Fibroblast of skin of right biceps (primary cell): ENCODE results near the gene MYBBP1A.

Experiments
- DNase-seq: peaks from one replicate; pipeline ENCODE4 v3.0.0-alpha.2; 2013

Gene MYBBP1A

GRCh38 chr17:4515501-4515900 is 39.7 kb downstream of the MYBBP1A start:
- no peak for DNase-seq

GRCh38 chr17:4514779-4515178 is 40.4 kb downstream of the MYBBP1A start:
- DNase-seq: no peak

DNA sequence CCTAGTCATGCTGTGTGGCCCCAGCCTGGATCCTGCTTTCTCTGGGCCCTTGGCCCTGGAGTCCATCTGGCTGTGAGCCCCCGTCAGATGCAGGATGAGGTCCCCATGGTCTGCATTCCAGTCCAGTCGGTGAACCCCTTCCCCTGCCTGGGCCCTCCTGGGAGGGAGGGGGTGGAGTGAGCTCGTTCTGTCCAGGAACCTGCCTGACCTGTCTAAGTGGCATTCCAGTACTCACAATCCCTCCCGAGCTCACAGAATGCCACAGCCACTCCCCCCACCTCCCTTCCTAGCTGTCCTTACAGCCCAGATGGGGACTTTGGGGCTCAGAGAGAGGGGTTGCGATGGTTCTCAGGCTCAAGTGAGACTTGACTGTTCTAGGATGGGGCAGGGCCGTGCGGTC is 41.0 kb downstream of the MYBBP1A start:
- DNase-seq: no peak

- DNase-seq: no peak
Measured at GRCh38 chr17:4513113-4514032, 41.8 kb downstream of the MYBBP1A start.

DNA sequence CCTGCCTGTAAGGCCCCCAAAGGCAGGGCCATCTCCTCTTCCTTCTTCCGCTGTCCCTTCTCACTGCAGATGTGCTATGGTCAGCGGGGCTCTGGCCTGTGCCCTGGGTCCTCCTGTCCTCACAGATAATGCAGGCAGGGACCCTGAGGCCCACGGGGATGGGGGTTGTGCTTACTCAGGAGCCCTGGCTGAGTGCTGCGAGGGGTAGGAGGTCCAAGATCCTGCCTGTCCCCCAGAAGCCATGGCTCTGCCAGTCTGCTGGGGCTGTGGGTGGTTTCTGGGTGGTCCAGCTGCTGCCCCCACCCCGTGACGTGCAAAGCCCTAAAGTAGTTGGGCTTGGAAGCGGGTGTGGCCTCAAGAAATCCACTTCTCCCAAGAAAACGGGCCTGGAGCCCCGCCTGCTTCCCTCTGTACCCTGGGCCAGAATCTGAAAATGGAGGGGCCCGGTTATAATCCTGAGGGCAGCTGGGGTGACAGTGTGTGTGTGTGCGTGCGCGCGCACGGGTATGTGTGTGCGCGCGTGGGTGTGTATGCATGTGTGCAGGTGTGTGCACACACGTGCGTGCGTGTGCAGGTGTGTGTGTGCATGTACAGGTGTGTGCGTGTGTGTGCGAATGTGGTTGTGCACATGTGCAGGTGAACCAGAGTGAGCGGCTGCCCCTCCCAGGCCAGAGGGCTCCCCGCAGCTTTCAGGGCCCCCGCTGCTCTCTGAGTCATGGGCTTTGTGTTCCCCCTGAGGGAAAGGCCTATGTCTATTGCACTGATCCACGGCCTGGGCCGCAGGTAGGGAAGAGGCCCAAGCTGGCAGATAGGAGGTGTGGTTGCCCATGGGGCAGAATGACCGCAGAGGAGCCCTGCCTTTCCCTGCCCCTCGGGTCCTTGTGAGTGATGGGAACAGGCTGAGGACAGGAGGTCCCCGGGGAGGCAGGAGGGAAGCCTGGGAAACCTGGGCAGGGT is 42.8 kb downstream of the MYBBP1A start:
- DNase-seq: no peak

GRCh38 chr17:4511199-4511932 is 43.8 kb downstream of the MYBBP1A start:
- no peak for DNase-seq

DNA sequence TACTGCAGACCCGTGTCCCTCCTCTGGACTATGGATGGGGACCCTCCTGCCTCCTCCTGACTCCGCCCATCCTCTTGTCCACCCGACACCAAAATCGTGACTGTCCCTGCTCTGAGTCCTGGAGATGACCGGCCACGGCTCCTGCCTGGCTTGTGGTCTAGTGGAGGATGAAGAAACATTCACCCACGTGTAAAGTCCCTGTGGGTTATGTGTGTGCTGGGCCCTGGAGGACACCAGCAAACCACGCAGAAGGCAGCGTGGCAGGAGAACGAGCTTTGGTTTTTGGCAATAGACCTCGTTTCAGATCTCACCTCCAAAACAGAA is 44.6 kb downstream of the MYBBP1A start:
- no peak for DNase-seq

- DNase-seq: no peak
Measured at GRCh38 chr17:4509923-4510617, 45.1 kb downstream of the MYBBP1A start.

- no peak for DNase-seq
Measured at GRCh38 chr17:4509401-4509800, 45.8 kb downstream of the MYBBP1A start.

GRCh38 chr17:4508207-4508606 is 47.0 kb downstream of the MYBBP1A start:
- DNase-seq: no peak

- no peak for DNase-seq
Measured at GRCh38 chr17:4507361-4508111, 47.6 kb downstream of the MYBBP1A start.

GRCh38 chr17:4506892-4507291 is 48.3 kb downstream of the MYBBP1A start:
- no peak for DNase-seq

DNA sequence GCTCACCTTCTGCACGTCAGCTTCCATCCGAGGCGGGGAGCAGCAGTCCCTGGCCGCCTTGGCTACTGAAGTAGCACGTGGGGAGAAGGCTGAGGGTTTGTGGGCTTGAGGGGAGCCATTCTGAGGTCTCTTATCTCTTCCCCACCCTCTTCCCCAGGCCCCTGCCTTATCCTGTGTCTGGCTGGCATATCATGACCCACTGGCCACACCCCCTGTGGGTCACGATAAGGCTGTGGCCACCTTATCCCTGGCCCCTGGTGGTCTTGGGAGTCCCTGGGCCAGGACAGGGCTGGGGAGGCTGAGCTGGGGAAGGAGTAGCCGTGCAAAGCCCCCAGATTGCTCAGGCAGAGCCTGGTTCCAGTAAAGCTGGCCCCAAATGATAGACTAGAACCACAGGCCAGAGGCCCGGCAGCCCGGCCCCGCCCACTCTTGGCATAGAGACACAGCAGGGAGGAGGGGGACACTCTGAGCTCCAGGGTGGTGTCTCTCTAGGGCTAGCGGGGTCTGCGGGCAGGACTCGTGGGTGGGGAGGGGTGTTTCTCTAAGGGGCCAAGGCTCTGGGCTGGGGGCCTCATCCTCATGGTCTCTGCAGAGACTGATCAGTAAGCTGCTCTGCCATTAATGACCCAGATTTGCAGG is 48.9 kb downstream of the MYBBP1A start:
- no peak for DNase-seq

- no peak for DNase-seq
Measured at GRCh38 chr17:4505187-4505586, 50.0 kb downstream of the MYBBP1A start.

DNA sequence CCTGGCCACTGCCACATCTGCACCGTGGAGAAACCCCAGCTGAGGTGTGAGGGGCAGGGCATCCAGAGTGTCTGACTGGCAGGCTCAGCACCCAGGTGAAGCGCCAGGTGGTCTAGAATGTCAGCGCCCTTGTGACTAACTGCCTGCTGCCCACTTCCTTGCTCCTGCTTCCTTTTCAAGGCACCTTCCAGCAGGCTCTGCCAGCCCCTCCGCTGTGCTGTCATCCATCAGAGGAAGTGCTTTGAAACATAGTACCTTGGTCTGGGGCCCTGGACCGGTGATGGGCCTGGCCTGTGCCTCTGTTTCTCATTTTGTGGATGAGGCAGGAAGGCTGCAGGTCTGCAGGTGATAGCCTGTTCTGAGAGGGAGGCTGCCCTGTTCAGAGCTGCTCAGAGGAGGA is 51.0 kb downstream of the MYBBP1A start:
- no peak for DNase-seq

GRCh38 chr17:4503283-4504025 is 51.7 kb downstream of the MYBBP1A start:
- no peak for DNase-seq

DNA sequence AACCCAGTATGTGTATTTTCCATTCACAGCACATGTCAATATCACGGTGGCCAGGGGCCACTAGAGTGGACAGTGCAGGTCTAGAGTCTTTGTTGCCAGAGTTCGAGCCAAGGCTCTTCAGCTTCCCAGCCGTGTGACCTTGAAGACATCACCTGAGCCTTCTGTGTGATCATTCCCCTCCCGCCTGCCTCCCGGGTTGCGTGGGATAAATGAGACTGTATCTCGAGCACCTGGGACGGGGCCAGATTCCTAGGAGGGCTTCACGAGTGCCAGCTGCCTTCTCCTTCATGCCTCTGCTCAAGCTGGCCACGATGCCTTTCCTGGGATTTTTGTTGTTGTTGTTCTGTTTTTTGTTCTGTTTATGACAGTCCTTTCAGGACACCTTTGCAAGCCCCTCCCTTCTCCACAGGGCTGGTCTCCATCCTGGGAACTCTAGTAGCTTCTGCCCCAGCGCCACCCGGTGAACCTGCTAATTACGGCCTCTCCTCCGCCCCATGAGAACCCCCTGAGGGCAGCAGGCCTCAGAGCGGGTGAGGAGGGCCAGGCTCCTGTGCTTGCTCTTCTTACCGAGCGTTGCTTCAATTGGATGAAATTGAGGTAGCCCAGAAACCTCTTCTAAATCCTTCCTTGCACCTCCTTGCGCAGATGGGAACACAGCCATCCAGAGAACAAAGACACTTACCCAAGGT is 52.6 kb downstream of the MYBBP1A start:
- DNase-seq: no peak

DNA sequence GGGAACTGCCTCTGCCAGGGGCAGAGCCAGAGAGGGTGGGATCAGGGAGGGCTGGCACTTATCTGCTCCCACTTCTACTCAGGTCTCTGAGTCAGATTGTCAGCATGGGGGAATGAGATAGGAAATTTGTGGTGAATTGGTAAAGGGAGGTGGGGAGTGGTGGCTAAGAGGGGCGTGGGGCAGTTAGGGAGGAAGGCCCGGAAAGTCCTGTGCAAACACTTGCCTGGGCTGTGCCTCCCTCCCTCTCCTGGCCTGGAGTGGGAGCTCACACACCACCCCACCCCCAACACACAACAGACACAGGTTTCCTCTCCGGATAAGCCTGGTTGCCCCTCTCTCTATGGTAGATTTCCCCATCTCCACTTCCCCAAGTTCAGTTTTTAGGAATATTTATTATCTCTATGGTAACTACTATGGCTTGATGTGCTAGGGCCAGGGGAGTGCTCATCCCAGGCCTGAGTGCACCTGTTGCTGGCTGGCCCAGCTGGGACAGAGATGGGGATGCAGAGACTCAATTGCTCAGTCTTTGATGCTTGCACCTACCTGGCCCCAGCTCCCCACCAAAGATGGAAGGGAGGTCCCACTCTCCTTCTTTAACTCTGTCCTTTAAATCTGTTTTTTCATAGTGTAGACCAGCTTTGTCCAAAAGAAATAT is 53.8 kb downstream of the MYBBP1A start:
- no peak for DNase-seq

DNA sequence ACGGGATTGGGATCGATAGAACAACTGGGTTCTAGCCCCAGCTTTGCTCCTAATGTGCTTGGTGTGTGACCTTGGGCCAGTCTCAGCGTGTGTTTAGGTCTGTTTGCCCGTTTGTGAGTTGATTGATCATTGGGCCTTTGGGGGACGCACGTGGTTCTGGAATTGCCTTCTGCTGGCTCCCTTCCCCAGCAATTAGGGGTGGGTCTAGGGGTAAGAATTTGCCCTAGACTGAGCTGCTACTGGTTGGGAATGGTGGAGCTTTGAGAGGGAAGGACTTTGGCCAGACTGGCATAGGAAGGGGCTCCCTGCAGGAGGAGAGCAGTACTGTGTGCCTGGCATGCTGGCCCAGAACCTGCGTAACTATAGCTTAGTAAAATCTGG is 55.0 kb downstream of the MYBBP1A start:
- DNase-seq: no peak
